GM18526 (cell line): Measurements from ENCODE around the gene SUPT5H.
A peak's percentile ranks its signal among the peaks of the same experiment; 100 is the strongest.

Source experiments
- POLR2A ChIP-seq: IDR thresholded peaks from 3 replicates; pipeline ENCODE4 v1.6.1; 2011; ENCODE audit not compliant: insufficient read length; ENCODE audit errors: extremely low read depth

The SUPT5H gene

GRCh38 chr19:39406656-39407409, 38.5 kb upstream of the SUPT5H start, which contains the start of gene ZFP36:
Gene ZFP36 (plus strand): TSS chr19:39406847. CDS start chr19:39406905, 58 bp downstream.
- TF ChIP-seq POLR2A = peak; percentile 100

- TF ChIP-seq POLR2A = no peak
Measured at GRCh38 chr19:39407410-39407659, 38.0 kb upstream of the SUPT5H start.

- TF ChIP-seq POLR2A = peak; percentile 32
Measured at GRCh38 chr19:39407660-39408391, 37.6 kb upstream of the SUPT5H start.

GRCh38 chr19:39408392-39409207, 36.8 kb upstream of the SUPT5H start:
- no peak for TF ChIP-seq POLR2A

- peak; percentile 87 for TF ChIP-seq POLR2A
Measured at GRCh38 chr19:39409208-39410016, 36.0 kb upstream of the SUPT5H start.

- peak; percentile 32 for TF ChIP-seq POLR2A
Measured at GRCh38 chr19:39410017-39410830, 35.2 kb upstream of the SUPT5H start.

GRCh38 chr19:39410831-39411080, 34.6 kb upstream of the SUPT5H start:
- TF ChIP-seq POLR2A = no peak

GRCh38 chr19:39411081-39411831, 34.1 kb upstream of the SUPT5H start:
- TF ChIP-seq POLR2A = peak; percentile 31

GRCh38 chr19:39411832-39412099, 33.6 kb upstream of the SUPT5H start:
- no peak for TF ChIP-seq POLR2A

GRCh38 chr19:39412100-39412866, 33.1 kb upstream of the SUPT5H start, which contains the start of gene PLEKHG2:
Gene PLEKHG2 (plus strand): TSS chr19:39412669. CDS start chr19:39414087, 1,418 bp downstream.
- peak; percentile 90 for TF ChIP-seq POLR2A

GRCh38 chr19:39412867-39413271, 32.5 kb upstream of the SUPT5H start:
- no peak for TF ChIP-seq POLR2A

- peak; percentile 13 for TF ChIP-seq POLR2A
Measured at GRCh38 chr19:39413272-39413910, 32.0 kb upstream of the SUPT5H start.

GRCh38 chr19:39413911-39414608, 31.3 kb upstream of the SUPT5H start:
- TF ChIP-seq POLR2A = no peak
